Endothelial cell of umbilical vein (primary cell): ENCODE results near the gene SLC12A8. TPM values are rescaled to one million over a fixed set of nuclear protein-coding genes. Genes with fewer than 3 reads are reported as not detected.

Experiments used
- BruUV-seq: library from RNA; stranded (reverse); fragments of 400-500 nt; replicated peaks from 2 replicates; lab custom pipeline; 2021; lab: Mats Ljungman, UMichigan
- CTCF ChIA-PET: fragments of 300-600, 350-600 bp; sonication (Branson Sonifier 250); formaldehyde crosslinking; loops from one replicate; lab custom pipeline; 2021; ENCODE audit warnings: antibody characterized with exemption, inconsistent platforms; lab: Charles Lee
- POLR2A ChIA-PET: fragments of 300-600, 350-600 bp; sonication (Branson Sonifier 250); formaldehyde crosslinking; loops from one replicate; lab custom pipeline; 2021; ENCODE audit warnings: antibody characterized with exemption, inconsistent platforms; lab: Charles Lee
- DNase-seq: peaks from one replicate; pipeline ENCODE4 v3.0.0-alpha.2; 2011; ENCODE audit warnings: low read depth, low spot score
- FAIRE-seq: peaks from 2 replicates; lab custom pipeline; 2011; peaks lifted over from hg19 to GRCh38; lab: Jason Lieb, UNC
- H2AFZ ChIP-seq: 2 replicates; pipeline ENCODE4 v1.6.0; 2012; ENCODE audit warnings: low read depth, low read length, control low read depth, inconsistent platforms
- H3K27ac ChIP-seq: 2 replicates; pipeline ENCODE4 v1.5.1; 2011; ENCODE audit warnings: low read depth, mild to moderate bottlenecking, control low read depth, low read length, moderate library complexity; ENCODE audit not compliant: insufficient read depth
- H3K27me3 ChIP-seq, 2 experiments: 2 replicates each; pipeline versions ENCODE4 v1.6.0 to v1.6.1; 2011; ENCODE audit warnings: low read length in 2 of 2, mixed read lengths in 1 of 2; ENCODE audit not compliant: control insufficient read depth in 2 of 2, insufficient read depth in 2 of 2
- H3K36me3 ChIP-seq, 2 experiments: 2 replicates in 1 of 2; 3 replicates in 1 of 2; pipeline ENCODE4 v1.5.1; 2011; ENCODE audit warnings: low read length in 2 of 2, mild to moderate bottlenecking in 1 of 2, moderate library complexity in 1 of 2; ENCODE audit not compliant: control insufficient read depth in 2 of 2, insufficient read depth in 2 of 2; ENCODE audit errors: extremely low read depth in 1 of 2
- H3K4me1 ChIP-seq: 3 replicates; pipeline ENCODE4 v1.5.1; 2011; ENCODE audit warnings: mild to moderate bottlenecking, low read length; ENCODE audit not compliant: control insufficient read depth, insufficient read depth; ENCODE audit errors: extremely low read depth
- H3K4me2 ChIP-seq: 2 replicates; pipeline ENCODE4 v1.6.1; 2011; ENCODE audit warnings: low read length, control low read depth, mixed read lengths; ENCODE audit not compliant: insufficient read depth
- H3K4me3 ChIP-seq, 3 experiments: fragments of 200-600 bp in 1 of 3; sonication (generic), shearing (Covaris generic) in 1 of 3; replicated peaks in 1 of 3; 2 replicates each; pipeline ENCODE4 v1.5.1; 2011 to 2016; ENCODE audit warnings: control low read depth in 3 of 3, low read length in 3 of 3, mild to moderate bottlenecking in 2 of 3, inconsistent platforms in 1 of 3, low read depth in 1 of 3, moderate library complexity in 1 of 3; ENCODE audit not compliant: insufficient read depth in 1 of 3
- H3K79me2 ChIP-seq: 2 replicates; pipeline ENCODE4 v1.6.0; 2012; ENCODE audit warnings: low read length, inconsistent platforms; ENCODE audit not compliant: control insufficient read depth, insufficient read depth
- H3K9ac ChIP-seq: replicated peaks from 2 replicates; pipeline ENCODE3; 2011; ENCODE audit warnings: low read length, control low read depth; ENCODE audit not compliant: insufficient read depth; ENCODE audit errors: extremely low read depth
- H3K9me1 ChIP-seq: replicated peaks from 3 replicates; pipeline ENCODE4 v1.6.0; 2011; ENCODE audit warnings: mild to moderate bottlenecking, low read length; ENCODE audit not compliant: control insufficient read depth, insufficient read depth; ENCODE audit errors: extremely low read depth
- H3K9me3 ChIP-seq: replicated peaks from 2 replicates; pipeline ENCODE4 v1.5.1; 2012; ENCODE audit warnings: low read length, inconsistent platforms; ENCODE audit not compliant: control insufficient read depth, insufficient read depth
- H4K20me1 ChIP-seq: replicated peaks from 2 replicates; pipeline ENCODE3; 2011; ENCODE audit warnings: mild to moderate bottlenecking, low read length; ENCODE audit not compliant: control insufficient read depth, insufficient read depth; ENCODE audit errors: extremely low read depth
- EZH2 ChIP-seq: IDR thresholded peaks from 2 replicates; pipeline ENCODE4 v1.6.1; 2012; ENCODE audit warnings: borderline replicate concordance, low read depth, mild to moderate bottlenecking, moderate library complexity, low read length, inconsistent platforms; ENCODE audit not compliant: severe bottlenecking
- FOS ChIP-seq: IDR thresholded peaks from 2 replicates; pipeline ENCODE4 v1.6.1; 2011; ENCODE audit warnings: mild to moderate bottlenecking, low read length, moderate library complexity, borderline replicate concordance; ENCODE audit not compliant: insufficient read depth
- GATA2 ChIP-seq: IDR thresholded peaks from 2 replicates; pipeline ENCODE4 v1.7.0; 2011; ENCODE audit warnings: low read depth, mild to moderate bottlenecking, moderate library complexity, mixed read lengths, low read length; ENCODE audit not compliant: insufficient read length, insufficient read depth
- JUN ChIP-seq: IDR thresholded peaks from 2 replicates; pipeline ENCODE4 v1.6.1; 2011; ENCODE audit warnings: borderline replicate concordance, low read depth; ENCODE audit not compliant: insufficient read length, insufficient read depth
- MYC ChIP-seq: IDR thresholded peaks from one replicate; pipeline ENCODE4 v1.6.1; 2011; ENCODE audit warnings: mild to moderate bottlenecking, low read depth, low read length
- POLR2A ChIP-seq: IDR thresholded peaks from 2 replicates; pipeline ENCODE4 v1.6.1; 2012; ENCODE audit warnings: low read depth, mild to moderate bottlenecking, control low read depth, low read length
- POLR2AphosphoS5 ChIP-seq: IDR thresholded peaks from 2 replicates; pipeline ENCODE4 v1.6.1; 2012; ENCODE audit warnings: low read depth, mild to moderate bottlenecking, control low read depth, low read length, moderate library complexity; ENCODE audit not compliant: insufficient read depth
- dilution Hi-C: fragments of 300-500 bp; cut with MboI; formaldehyde crosslinking; loops from one replicate; pipeline ENCODE4 v1.15.0; 2019; ENCODE audit warnings: low sequenced_read_pairs; ENCODE audit not compliant: extremely low pct_ligation_motif_present
- intact Hi-C: fragments of 100-400 bp; cut with micrococcal nuclease; formaldehyde crosslinking; loops from one replicate; pipeline ENCODE4 v1.10.0; 2022
- polyA plus RNA-seq, 4 experiments: library from polyadenylated mRNA; depleted of rRNA in 3 of 4; stranded (reverse) in 3 of 4; unstranded in 1 of 4; fragments of >200 nt; gene quantifications; 2 replicates each; pipeline versions ENCODE4 v1.2.1 to v1.2.3, GENCODE V29; 2011 to 2012; ENCODE audit warnings: missing spikeins in 1 of 4
- total RNA-seq: library from RNA; stranded (reverse); gene quantifications from 2 replicates; pipeline ENCODE4 v1.2.3, GENCODE V29; 2021
- TF ChIP-seq, protein P1 (sequence below), 2 donors: IDR thresholded peaks; 1 replicate in 1 of 2; 2 replicates in 1 of 2; pipeline ENCODE4 v1.5.1; 2011; ENCODE audit warnings: low read length in 2 of 2, mild to moderate bottlenecking in 2 of 2, moderate library complexity in 2 of 2, control low read depth in 1 of 2, inconsistent platforms in 1 of 2, low read depth in 1 of 2; ENCODE audit not compliant: insufficient read depth in 1 of 2; ENCODE audit errors: extremely low read depth in 1 of 2
- TF ChIP-seq, protein P2 (sequence below): IDR thresholded peaks from 2 replicates; pipeline ENCODE4 v1.6.1; 2011; ENCODE audit not compliant: insufficient read depth, insufficient read length

Gene SLC12A8
- total and polyA plus RNA-seq, 2 donors (not counting 3 experiments of a cell fraction or from before 2014, with no cell fraction given), result 0.86 to 0.90 TPM

DNA sequence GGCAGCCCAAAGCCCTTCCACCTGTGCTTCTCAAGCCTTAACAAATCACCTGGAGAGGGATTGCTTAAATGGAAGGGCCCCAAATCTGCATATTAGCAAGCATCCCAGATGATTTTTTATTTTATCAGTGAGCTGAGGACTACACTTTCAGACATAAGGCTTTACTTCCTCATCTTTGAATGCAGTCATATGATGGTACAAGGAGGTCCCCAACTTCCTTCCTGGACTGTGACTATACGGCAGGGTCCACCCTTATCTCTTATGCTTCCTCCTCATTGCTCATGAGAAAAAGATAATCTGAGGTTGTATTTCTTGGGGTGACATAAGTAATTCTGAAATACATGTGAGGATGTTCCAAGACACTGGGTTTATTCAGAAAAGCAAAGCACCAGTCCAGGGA, 143.1 kb downstream of the SLC12A8 start:
- Histone ChIP-seq H3K79me2 (no peaks in the 10 kb centered on the region), H2AFZ (no peak overlapping the region), H4K20me1 (no peaks in the 10 kb centered on the region), H3K36me3 (no peaks in the 10 kb centered on the region), H3K4me3 (no peak overlapping the region), H3K27ac (no peak overlapping the region), H3K9ac (no peak overlapping the region), H3K4me2 (no peak overlapping the region), H3K4me1 (no peaks in the 10 kb centered on the region), H3K27me3 (no peaks in the 10 kb centered on the region), H3K9me3 (no peaks in the 10 kb centered on the region), H3K9me1 (no peaks in the 10 kb centered on the region)
- TF ChIP-seq GATA2 (no peak), EZH2 (no peak), JUN (no peak), FOS (no peak), MYC (no peak), POLR2AphosphoS5 (no peak), POLR2A (no peak)
- TF ChIP-seq, protein P1, sequence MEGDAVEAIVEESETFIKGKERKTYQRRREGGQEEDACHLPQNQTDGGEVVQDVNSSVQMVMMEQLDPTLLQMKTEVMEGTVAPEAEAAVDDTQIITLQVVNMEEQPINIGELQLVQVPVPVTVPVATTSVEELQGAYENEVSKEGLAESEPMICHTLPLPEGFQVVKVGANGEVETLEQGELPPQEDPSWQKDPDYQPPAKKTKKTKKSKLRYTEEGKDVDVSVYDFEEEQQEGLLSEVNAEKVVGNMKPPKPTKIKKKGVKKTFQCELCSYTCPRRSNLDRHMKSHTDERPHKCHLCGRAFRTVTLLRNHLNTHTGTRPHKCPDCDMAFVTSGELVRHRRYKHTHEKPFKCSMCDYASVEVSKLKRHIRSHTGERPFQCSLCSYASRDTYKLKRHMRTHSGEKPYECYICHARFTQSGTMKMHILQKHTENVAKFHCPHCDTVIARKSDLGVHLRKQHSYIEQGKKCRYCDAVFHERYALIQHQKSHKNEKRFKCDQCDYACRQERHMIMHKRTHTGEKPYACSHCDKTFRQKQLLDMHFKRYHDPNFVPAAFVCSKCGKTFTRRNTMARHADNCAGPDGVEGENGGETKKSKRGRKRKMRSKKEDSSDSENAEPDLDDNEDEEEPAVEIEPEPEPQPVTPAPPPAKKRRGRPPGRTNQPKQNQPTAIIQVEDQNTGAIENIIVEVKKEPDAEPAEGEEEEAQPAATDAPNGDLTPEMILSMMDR (IDR thresholded peaks at IDR 0.05; ENCODE audit: extremely low read depth in 1 of 2, insufficient read depth in 1 of 2, low read depth in 1 of 2, low read length in 2 of 2), result no peak
- TF ChIP-seq, protein P2, sequence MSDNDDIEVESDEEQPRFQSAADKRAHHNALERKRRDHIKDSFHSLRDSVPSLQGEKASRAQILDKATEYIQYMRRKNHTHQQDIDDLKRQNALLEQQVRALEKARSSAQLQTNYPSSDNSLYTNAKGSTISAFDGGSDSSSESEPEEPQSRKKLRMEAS, result no peak
- DNase-seq (no peak), FAIRE-seq (no peak)
- dilution Hi-C loops, result no loop called here
- ChIA-PET POLR2A (no interaction called here), CTCF (interaction anchor here (1.5 to 1.6 kb wide), 2 partner anchors 13 to 15 kb away, joined by 3 to 4 read pairs; no protein-coding TSS in a partner anchor)
- no TSS peak for BruUV-seq
- intact Hi-C loops, result no loop called here
